HG03565 (cell line): Measurements from ENCODE around the gene COP1.

Source experiments
- ATAC-seq: cut with Tn5 transposase; IDR thresholded peaks from one replicate; pipeline ENCODE4 v1.9.1; 2021; ENCODE audit warnings: mild to moderate bottlenecking, moderate library complexity; ENCODE audit not compliant: unreplicated experiment

COP1 gene

DNA sequence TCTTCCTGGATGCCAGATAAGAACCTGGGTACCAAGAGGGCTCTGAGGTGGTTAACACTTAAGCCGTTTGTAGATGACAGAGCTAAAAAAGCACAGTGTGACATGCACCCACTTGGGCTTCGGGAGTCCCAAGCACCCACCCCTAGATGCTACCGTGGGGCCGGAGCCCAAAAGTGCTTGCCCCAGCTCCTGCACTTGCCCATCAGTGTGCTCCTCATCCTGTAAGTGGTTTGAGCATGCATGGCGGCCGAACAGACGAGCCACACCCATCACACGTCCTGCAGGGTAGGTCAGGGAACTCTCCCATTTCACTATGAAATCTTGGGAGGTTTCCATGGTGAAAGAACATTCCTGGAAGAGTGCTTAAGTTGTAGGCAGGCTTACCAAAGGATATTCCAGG, 304.8 kb downstream of the COP1 start:
- no peak for ATAC-seq

DNA sequence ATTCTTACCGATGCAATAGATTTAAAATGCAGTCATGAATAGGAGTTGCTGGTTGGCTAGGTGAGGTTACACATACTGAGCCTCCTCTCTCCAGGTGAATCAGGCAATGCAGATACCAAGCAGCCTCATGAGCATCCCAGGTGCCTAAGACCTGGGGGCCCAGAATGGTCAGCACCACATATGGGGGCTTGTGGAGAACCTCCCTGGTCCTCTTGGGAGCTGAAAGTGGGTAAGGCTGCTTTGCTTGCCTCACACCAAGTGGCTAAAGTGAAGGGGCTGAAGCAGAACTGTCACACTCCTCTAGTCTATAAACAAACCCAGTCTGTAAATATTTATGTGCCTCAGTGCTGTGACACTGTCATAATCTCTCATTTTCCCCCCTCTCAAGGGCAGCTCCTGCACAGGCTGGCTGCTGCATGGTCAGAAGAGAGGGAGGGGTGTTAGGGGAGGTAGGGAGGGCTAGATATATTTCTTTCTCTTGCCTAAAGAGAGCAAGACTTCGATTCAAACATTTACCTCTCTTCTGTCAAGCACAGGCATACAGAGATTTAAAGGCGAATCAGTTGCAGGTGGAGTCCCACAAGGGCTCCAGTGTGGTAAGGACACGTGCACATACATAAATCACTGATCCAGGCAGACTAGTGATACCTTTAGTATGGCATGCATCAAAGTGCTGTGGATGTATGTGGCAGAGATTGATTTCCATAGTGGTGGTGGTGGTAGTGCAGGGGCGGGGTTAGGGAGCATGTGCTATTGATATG, 305.8 kb downstream of the COP1 start:
- ATAC-seq: no peak

DNA sequence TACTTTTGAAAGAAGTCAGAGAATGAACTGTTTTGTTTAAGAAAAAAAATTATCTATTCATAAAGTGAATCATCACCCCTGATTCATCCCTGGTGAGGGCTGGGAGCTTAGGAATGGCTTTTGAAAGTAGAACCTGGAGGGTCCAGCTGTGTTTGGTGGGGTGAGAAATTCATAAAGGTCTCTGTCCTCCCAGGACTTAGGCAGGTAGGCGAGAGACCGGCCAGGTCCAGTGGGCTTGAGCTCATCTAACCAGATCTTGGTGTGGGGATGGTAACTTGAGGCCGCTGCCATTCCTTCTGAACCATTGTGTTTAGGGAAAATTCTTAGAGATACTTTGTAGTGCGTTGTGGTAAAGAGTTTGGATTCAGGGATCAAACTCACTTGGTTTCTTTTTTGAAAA, 306.9 kb downstream of the COP1 start:
- ATAC-seq: no peak

- no peak for ATAC-seq
Measured at GRCh38 chr1:175895966-175896365, 311.1 kb downstream of the COP1 start.
